ENCODE data around the gene JHY. TPM values are rescaled to one million over a fixed set of nuclear protein-coding genes. Genes with fewer than 3 reads are reported as not detected.
A peak's percentile ranks its signal among the peaks of the same experiment; 100 is the strongest.

The JHY gene
- total RNA-seq, 2 donors from 2014 or later = 2.1 to 4.8 TPM

DNA sequence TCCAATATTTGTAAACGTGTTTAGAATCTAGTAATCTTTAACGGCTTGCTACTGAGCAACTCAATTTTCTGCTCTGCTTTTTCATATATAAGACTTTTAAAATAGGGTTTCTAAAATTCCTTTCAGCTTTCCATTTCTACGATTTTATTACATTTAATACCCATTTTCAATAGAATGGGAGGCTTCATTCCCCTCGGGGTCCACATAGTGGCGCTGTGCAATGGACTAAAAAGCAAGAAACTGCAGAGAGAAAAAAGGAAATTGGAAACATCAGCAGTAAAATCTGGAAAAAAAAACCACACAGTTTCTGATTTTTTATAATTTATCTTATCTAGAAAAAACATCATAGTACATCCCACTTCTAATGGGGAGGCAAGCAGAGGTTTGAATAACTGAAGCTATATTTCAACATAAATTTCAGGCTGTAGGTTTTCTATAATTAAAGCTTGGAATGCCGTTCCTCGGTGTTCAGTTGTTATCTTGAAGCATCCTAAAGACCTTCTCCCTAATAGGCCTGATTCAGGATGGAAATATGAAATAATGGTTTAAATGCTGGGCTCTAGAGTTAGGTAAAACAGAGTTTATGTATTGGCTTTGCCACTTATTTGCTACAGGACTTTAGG lies 18.7 kb upstream of the JHY start:
- H3K27me3 Mint-ChIP-seq (ENCODE audit: insufficient read depth) = peaks cover 3% of the 10 kb centered on the region
- TF ChIP-seq, protein P1, sequence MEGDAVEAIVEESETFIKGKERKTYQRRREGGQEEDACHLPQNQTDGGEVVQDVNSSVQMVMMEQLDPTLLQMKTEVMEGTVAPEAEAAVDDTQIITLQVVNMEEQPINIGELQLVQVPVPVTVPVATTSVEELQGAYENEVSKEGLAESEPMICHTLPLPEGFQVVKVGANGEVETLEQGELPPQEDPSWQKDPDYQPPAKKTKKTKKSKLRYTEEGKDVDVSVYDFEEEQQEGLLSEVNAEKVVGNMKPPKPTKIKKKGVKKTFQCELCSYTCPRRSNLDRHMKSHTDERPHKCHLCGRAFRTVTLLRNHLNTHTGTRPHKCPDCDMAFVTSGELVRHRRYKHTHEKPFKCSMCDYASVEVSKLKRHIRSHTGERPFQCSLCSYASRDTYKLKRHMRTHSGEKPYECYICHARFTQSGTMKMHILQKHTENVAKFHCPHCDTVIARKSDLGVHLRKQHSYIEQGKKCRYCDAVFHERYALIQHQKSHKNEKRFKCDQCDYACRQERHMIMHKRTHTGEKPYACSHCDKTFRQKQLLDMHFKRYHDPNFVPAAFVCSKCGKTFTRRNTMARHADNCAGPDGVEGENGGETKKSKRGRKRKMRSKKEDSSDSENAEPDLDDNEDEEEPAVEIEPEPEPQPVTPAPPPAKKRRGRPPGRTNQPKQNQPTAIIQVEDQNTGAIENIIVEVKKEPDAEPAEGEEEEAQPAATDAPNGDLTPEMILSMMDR (conservative IDR thresholded peaks at IDR 0.05) = peak; percentile 97
- Histone ChIP-seq H3K9ac (ENCODE audit: extremely low read depth, low read length, poor library complexity, severe bottlenecking) (no peak overlapping the region), H3K4me3 (ENCODE audit: low read length) (no peak overlapping the region), H3K27me3 (ENCODE audit: control insufficient read depth, insufficient read depth, low read length, poor library complexity, severe bottlenecking) (no peaks in the 10 kb centered on the region), H3K4me1 (ENCODE audit: control insufficient read depth, insufficient read depth, low read length) (no peaks in the 10 kb centered on the region), H3K36me3 (ENCODE audit: control insufficient read depth, insufficient read depth, low read length) (no peaks in the 10 kb centered on the region), H3K9me3 (ENCODE audit: control insufficient read depth, low read length) (no peaks in the 10 kb centered on the region), H3K27ac (ENCODE audit: low read depth, low read length) (no peak overlapping the region)
- DNase-seq = peak; percentile 72
- 54 to 67% methylated on average over 3 to 7 of the region's 7 CpGs for WGBS, 2 experiments (ENCODE audit: insufficient coverage in 1 of 2, insufficient read length in 1 of 2)
- H3K27ac Mint-ChIP-seq = no peak overlapping the region
- H3K4me1 Mint-ChIP-seq = peaks cover 5% of the 10 kb centered on the region
- no peaks in the 10 kb centered on the region for H3K36me3 Mint-ChIP-seq (ENCODE audit: low read depth)
- no peaks in the 10 kb centered on the region for H3K9me3 Mint-ChIP-seq
- no peak overlapping the region for H3K4me3 Mint-ChIP-seq

DNA sequence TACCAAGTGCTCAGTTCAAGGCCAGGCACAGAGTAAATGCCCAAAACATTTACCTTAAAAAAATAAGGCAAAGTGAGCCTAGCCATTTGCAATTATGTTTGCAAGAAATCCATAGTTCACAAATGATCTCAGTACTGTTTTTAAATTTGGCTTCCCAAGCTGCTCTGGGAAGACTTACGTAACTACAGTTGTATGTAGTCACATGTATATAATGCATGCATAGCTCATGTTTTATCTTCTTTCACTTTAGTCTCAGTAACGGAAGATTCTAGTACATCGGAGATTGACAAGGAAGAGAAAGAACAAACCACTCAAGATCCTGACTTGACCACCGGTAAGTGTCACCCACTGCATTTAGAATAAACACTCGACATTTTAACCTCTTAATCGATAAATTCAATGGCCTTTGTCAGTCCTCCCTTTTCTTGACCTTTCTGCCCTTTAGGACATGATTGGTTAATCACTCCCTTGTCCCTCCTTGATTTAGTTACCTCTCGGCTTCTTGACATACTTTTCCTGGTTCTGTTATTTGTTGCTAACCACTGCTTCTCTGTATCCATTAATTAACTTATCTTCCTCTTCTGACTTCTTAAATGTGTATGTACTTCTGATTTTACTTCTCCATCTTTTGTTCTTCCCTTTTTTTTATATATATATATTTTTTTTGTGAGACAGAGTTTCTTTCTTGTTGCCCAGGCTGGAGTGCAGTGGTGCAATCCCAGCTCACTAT lies 18.0 kb upstream of the JHY start:
- H3K27ac ChIP-seq (ENCODE audit: low read depth, low read length) = no peak overlapping the region
- Mint-ChIP-seq H3K4me3 (no peak overlapping the region), H3K27me3 (ENCODE audit: insufficient read depth) (peaks cover 3% of the 10 kb centered on the region), H3K36me3 (ENCODE audit: low read depth) (no peaks in the 10 kb centered on the region), H3K9me3 (no peaks in the 10 kb centered on the region), H3K27ac (no peak overlapping the region), H3K4me1 (peaks cover 5% of the 10 kb centered on the region)
- no peaks in the 10 kb centered on the region for H3K9me3 ChIP-seq (ENCODE audit: control insufficient read depth, low read length)
- no peaks in the 10 kb centered on the region for H3K4me1 ChIP-seq (ENCODE audit: control insufficient read depth, insufficient read depth, low read length)
- no peak overlapping the region for H3K4me3 ChIP-seq (ENCODE audit: low read length)
- H3K36me3 ChIP-seq (ENCODE audit: control insufficient read depth, insufficient read depth, low read length) = no peaks in the 10 kb centered on the region
- TF ChIP-seq, protein P1 (conservative IDR thresholded peaks at IDR 0.05) = no peak
- no peak overlapping the region for H3K9ac ChIP-seq (ENCODE audit: extremely low read depth, low read length, poor library complexity, severe bottlenecking)
- no peaks in the 10 kb centered on the region for H3K27me3 ChIP-seq (ENCODE audit: control insufficient read depth, insufficient read depth, low read length, poor library complexity, severe bottlenecking)
- WGBS, 2 experiments (ENCODE audit: insufficient coverage in 1 of 2, insufficient read length in 1 of 2) = 90 to 94% methylated on average over 4 to 7 of the region's 7 CpGs
- no peak for DNase-seq

DNA sequence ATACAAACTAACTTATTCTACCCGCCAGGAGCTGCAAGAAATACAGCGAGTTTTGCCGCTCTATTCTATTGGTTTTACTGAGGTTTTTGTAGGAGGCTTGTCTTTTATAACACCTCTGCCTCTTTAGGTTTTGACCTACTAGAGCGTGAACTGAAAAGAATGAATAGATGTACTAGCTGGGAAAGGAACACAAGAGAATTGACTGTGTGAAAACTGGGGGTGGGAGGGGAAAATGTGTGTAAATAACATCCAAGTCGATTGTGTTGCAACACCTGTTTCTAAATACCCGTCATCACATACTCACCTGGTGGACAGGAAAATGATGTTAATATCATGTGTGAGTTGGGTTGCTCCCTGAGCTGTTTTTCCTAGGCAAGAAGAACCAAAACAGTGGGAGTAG lies 12.9 kb upstream of the JHY start:
- H3K27ac Mint-ChIP-seq = no peak overlapping the region
- H3K27me3 ChIP-seq (ENCODE audit: control insufficient read depth, insufficient read depth, low read length, poor library complexity, severe bottlenecking) = no peaks in the 10 kb centered on the region

More for the DNA sequence above, 12.9 kb upstream of the JHY start:
- Histone ChIP-seq H3K36me3 (ENCODE audit: control insufficient read depth, insufficient read depth, low read length) (no peaks in the 10 kb centered on the region), H3K4me3 (ENCODE audit: low read length) (no peak overlapping the region), H3K4me1 (ENCODE audit: control insufficient read depth, insufficient read depth, low read length) (no peaks in the 10 kb centered on the region), H3K9ac (ENCODE audit: extremely low read depth, low read length, poor library complexity, severe bottlenecking) (no peak overlapping the region), H3K27ac (ENCODE audit: low read depth, low read length) (no peak overlapping the region), H3K9me3 (ENCODE audit: control insufficient read depth, low read length) (no peaks in the 10 kb centered on the region)
- 85 to 94% methylated on average over 4 to 5 of the region's 6 CpGs for WGBS, 2 experiments (ENCODE audit: insufficient coverage in 1 of 2, insufficient read length in 1 of 2)
- no peak overlapping the region for H3K4me3 Mint-ChIP-seq
- TF ChIP-seq, protein P1 (conservative IDR thresholded peaks at IDR 0.05) = no peak
- DNase-seq = no peak
- H3K9me3 Mint-ChIP-seq = no peaks in the 10 kb centered on the region
- peaks cover 5% of the 10 kb centered on the region for H3K4me1 Mint-ChIP-seq
- no peaks in the 10 kb centered on the region for H3K27me3 Mint-ChIP-seq (ENCODE audit: insufficient read depth)
- H3K36me3 Mint-ChIP-seq (ENCODE audit: low read depth) = no peaks in the 10 kb centered on the region

Data from endodermal cell (in vitro differentiated cells).